Duodenal mucosa (tissue), 2 donors: ENCODE data around the gene TRAM2.

Experiments used
- H3K27ac ChIP-seq: one replicate; pipeline ENCODE4 v1.7.0; 2013; ENCODE audit warnings: low read depth, low read length
- H3K27me3 ChIP-seq, 2 donors: one replicate each; pipeline ENCODE4 v1.7.0; 2013; ENCODE audit warnings: low read length in 2 of 2, control low read depth in 1 of 2; ENCODE audit not compliant: insufficient read depth in 2 of 2, control insufficient read depth in 1 of 2
- H3K36me3 ChIP-seq, 2 donors: one replicate each; pipeline ENCODE4 v1.7.0; 2013; ENCODE audit warnings: low read length in 2 of 2, control low read depth in 1 of 2; ENCODE audit not compliant: insufficient read depth in 2 of 2, control insufficient read depth in 1 of 2
- H3K4me1 ChIP-seq, 2 donors: one replicate each; pipeline ENCODE4 v1.7.0; 2013; ENCODE audit warnings: low read length in 2 of 2, control low read depth in 1 of 2; ENCODE audit not compliant: insufficient read depth in 2 of 2, control insufficient read depth in 1 of 2
- H3K4me3 ChIP-seq, 2 donors: one replicate each; pipeline ENCODE4 v1.7.0; 2013; ENCODE audit warnings: low read length in 2 of 2, low read depth in 1 of 2
- H3K9ac ChIP-seq, 2 donors: one replicate each; pipeline ENCODE4 v1.7.0; 2013; ENCODE audit warnings: low read length in 2 of 2, low read depth in 1 of 2
- H3K9me3 ChIP-seq, 2 donors: one replicate each; pipeline ENCODE4 v1.7.0; 2013; ENCODE audit warnings: low read length in 2 of 2, control low read depth in 1 of 2; ENCODE audit not compliant: control insufficient read depth in 1 of 2

TRAM2 gene

GRCh38 chr6:52522655-52523054 lies 54.2 kb downstream of the TRAM2 start:
- peaks cover 14 to 16% of the 10 kb centered on the region in 2 donors for H3K4me1 ChIP-seq
- H3K4me3 ChIP-seq = no peak overlapping the region
- no peak overlapping the region for H3K9ac ChIP-seq
- no peaks in the 10 kb centered on the region for H3K27me3 ChIP-seq
- H3K27ac ChIP-seq = no peak overlapping the region
- no peaks in the 10 kb centered on the region for H3K9me3 ChIP-seq
- H3K36me3 ChIP-seq = no peaks in the 10 kb centered on the region

- Histone ChIP-seq H3K4me1 (peaks cover 18 to 21% of the 10 kb centered on the region in 2 donors), H3K27me3 (no peaks in the 10 kb centered on the region), H3K4me3 (no peak overlapping the region), H3K36me3 (no peaks in the 10 kb centered on the region), H3K9me3 (no peaks in the 10 kb centered on the region), H3K9ac (no peak overlapping the region), H3K27ac (no peak overlapping the region)
Measured at GRCh38 chr6:52522151-52522626, 54.7 kb downstream of the TRAM2 start.

- Histone ChIP-seq H3K36me3 (peaks cover 0 to 10% of the 10 kb centered on the region in 2 donors), H3K27me3 (no peaks in the 10 kb centered on the region), H3K9me3 (no peaks in the 10 kb centered on the region), H3K27ac (no peak overlapping the region), H3K4me3 (no peak overlapping the region), H3K9ac (no peak overlapping the region), H3K4me1 (peaks cover 22 to 29% of the 10 kb centered on the region in 2 donors)
Measured at GRCh38 chr6:52519618-52520017, 57.2 kb downstream of the TRAM2 start.

GRCh38 chr6:52518279-52518945 lies 58.4 kb downstream of the TRAM2 start:
- Histone ChIP-seq H3K4me1 (peaks cover 22 to 29% of the 10 kb centered on the region in 2 donors), H3K36me3 (peaks cover 0 to 15% of the 10 kb centered on the region in 2 donors), H3K4me3 (no peak overlapping the region), H3K27ac (peak overlapping the region; percentile 76), H3K27me3 (no peaks in the 10 kb centered on the region), H3K9me3 (no peaks in the 10 kb centered on the region), H3K9ac (peak overlapping the region; percentile 11 to 45)

- Histone ChIP-seq H3K36me3 (peaks cover 0 to 15% of the 10 kb centered on the region in 2 donors), H3K9ac (peak overlapping the region; percentile 11 to 45), H3K4me1 (peaks cover 19 to 28% of the 10 kb centered on the region in 2 donors), H3K9me3 (no peaks in the 10 kb centered on the region), H3K27me3 (no peaks in the 10 kb centered on the region), H3K27ac (peak overlapping the region; percentile 76), H3K4me3 (no peak overlapping the region)
Measured at GRCh38 chr6:52517502-52518278, 59.2 kb downstream of the TRAM2 start.

- H3K27ac ChIP-seq = no peak overlapping the region
Measured at GRCh38 chr6:52516943-52517342, 59.9 kb downstream of the TRAM2 start.

GRCh38 chr6:52516269-52516668 lies 60.6 kb downstream of the TRAM2 start:
- Histone ChIP-seq H3K27ac (no peak overlapping the region), H3K9ac (no peak overlapping the region), H3K36me3 (peaks cover 0 to 21% of the 10 kb centered on the region in 2 donors), H3K27me3 (no peaks in the 10 kb centered on the region), H3K4me1 (peaks cover 17 to 22% of the 10 kb centered on the region in 2 donors), H3K9me3 (no peaks in the 10 kb centered on the region), H3K4me3 (no peak overlapping the region)

More at GRCh38 chr6:52516943-52517342, 59.9 kb downstream of the TRAM2 start:
- Histone ChIP-seq H3K9ac (no peak overlapping the region), H3K36me3 (peaks cover 0 to 15% of the 10 kb centered on the region in 2 donors), H3K4me3 (no peak overlapping the region), H3K9me3 (no peaks in the 10 kb centered on the region), H3K4me1 (peaks cover 14 to 22% of the 10 kb centered on the region in 2 donors), H3K27me3 (no peaks in the 10 kb centered on the region)

GRCh38 chr6:52515219-52515960 lies 61.5 kb downstream of the TRAM2 start:
- H3K36me3 ChIP-seq = peaks cover 0 to 26% of the 10 kb centered on the region in 2 donors
- H3K27ac ChIP-seq = no peak overlapping the region
- peaks cover 17 to 22% of the 10 kb centered on the region in 2 donors for H3K4me1 ChIP-seq

GRCh38 chr6:52514514-52514913 lies 62.3 kb downstream of the TRAM2 start:
- H3K27ac ChIP-seq = no peak overlapping the region

More at GRCh38 chr6:52515219-52515960, 61.5 kb downstream of the TRAM2 start:
- no peak overlapping the region for H3K9ac ChIP-seq
- H3K4me3 ChIP-seq = no peak overlapping the region
- H3K9me3 ChIP-seq = no peaks in the 10 kb centered on the region
- H3K27me3 ChIP-seq = no peaks in the 10 kb centered on the region

More at GRCh38 chr6:52514514-52514913, 62.3 kb downstream of the TRAM2 start:
- Histone ChIP-seq H3K9ac (no peak overlapping the region), H3K27me3 (no peaks in the 10 kb centered on the region), H3K4me3 (no peak overlapping the region), H3K9me3 (no peaks in the 10 kb centered on the region), H3K4me1 (peaks cover 17 to 22% of the 10 kb centered on the region in 2 donors), H3K36me3 (peaks cover 0 to 35% of the 10 kb centered on the region in 2 donors)
